GM18870 (cell line): ENCODE measurements around the gene DPAGT1.

ENCODE experiments used
- ATAC-seq: cut with Tn5 transposase; IDR thresholded peaks from one replicate; pipeline ENCODE4 v1.9.1; 2021; ENCODE audit warnings: moderate library complexity; ENCODE audit not compliant: unreplicated experiment

DPAGT1 gene

GRCh38 chr11:119094816-119095065, 6.9 kb downstream of the DPAGT1 start:
- ATAC-seq, result peak; percentile 21

- no peak for ATAC-seq
Measured at GRCh38 chr11:119093942-119094815, 7.5 kb downstream of the DPAGT1 start.

GRCh38 chr11:119092880-119093842, 8.5 kb downstream of the DPAGT1 start:
- no peak for ATAC-seq

- no peak for ATAC-seq
Measured at GRCh38 chr11:119091966-119092879, 9.4 kb downstream of the DPAGT1 start.

GRCh38 chr11:119091178-119091577, 10.5 kb downstream of the DPAGT1 start:
- ATAC-seq, result no peak

GRCh38 chr11:119089319-119089718, 12.3 kb downstream of the DPAGT1 start:
- no peak for ATAC-seq

- ATAC-seq, result no peak
Measured at GRCh38 chr11:119088406-119088805, 13.2 kb downstream of the DPAGT1 start.

GRCh38 chr11:119087747-119088241, 13.9 kb downstream of the DPAGT1 start:
- no peak for ATAC-seq

- ATAC-seq, result no peak
Measured at GRCh38 chr11:119087123-119087522, 14.5 kb downstream of the DPAGT1 start.

GRCh38 chr11:119085437-119085847, 16.2 kb downstream of the DPAGT1 start:
- ATAC-seq, result peak; percentile 10

GRCh38 chr11:119084663-119085436, 16.8 kb downstream of the DPAGT1 start, which contains the start of gene HMBS:
Gene HMBS, plus strand, starts transcription at chr11:119084881. Its CDS starts 153 bp downstream, at chr11:119085034.
- peak; percentile 76 for ATAC-seq

- no peak for ATAC-seq
Measured at GRCh38 chr11:119081682-119082260, 19.9 kb downstream of the DPAGT1 start.

- no peak for ATAC-seq
Measured at GRCh38 chr11:119078675-119079420, 22.8 kb downstream of the DPAGT1 start.

- ATAC-seq, result no peak
Measured at GRCh38 chr11:119077839-119078238, 23.8 kb downstream of the DPAGT1 start.

- peak; percentile 87 for ATAC-seq
Measured at GRCh38 chr11:119067371-119068222, 34.1 kb downstream of the DPAGT1 start, which contains the start of gene VPS11. Gene VPS11, plus strand, starts transcription at chr11:119067818. Its CDS starts 6 bp downstream, at chr11:119067824.

GRCh38 chr11:119065369-119065768, 36.3 kb downstream of the DPAGT1 start:
- no peak for ATAC-seq

- no peak for ATAC-seq
Measured at GRCh38 chr11:119062779-119063178, 38.9 kb downstream of the DPAGT1 start.

GRCh38 chr11:119061256-119061655, 40.4 kb downstream of the DPAGT1 start:
- ATAC-seq, result no peak
